HL-60 (cell line): ENCODE results near the gene APBA2.

Experiments
- DNase-seq, 2 experiments: peaks; one replicate each; pipeline ENCODE4 v3.0.0-alpha.2; 2010 to 2020; ENCODE audit warnings: low read depth in 1 of 2, low spot score in 1 of 2
- H3K27ac ChIP-seq: fragments of 250-450 bp; sonication (Bioruptor Pico); replicated peaks from 2 replicates; pipeline ENCODE4 v1.5.1; 2020; ENCODE audit warnings: mild to moderate bottlenecking, moderate library complexity
- H3K27me3 ChIP-seq: fragments of 250-450 bp; sonication (Bioruptor Pico); 2 replicates; pipeline ENCODE4 v1.5.1; 2021; ENCODE audit warnings: mild to moderate bottlenecking, moderate library complexity; ENCODE audit not compliant: insufficient read depth, poor library complexity, severe bottlenecking
- H3K4me3 ChIP-seq: replicated peaks from 2 replicates; pipeline ENCODE4 v1.5.1; 2011; ENCODE audit warnings: mild to moderate bottlenecking, control low read depth, low read length; ENCODE audit not compliant: insufficient read depth
- GABPA ChIP-seq: IDR thresholded peaks from 2 replicates; pipeline ENCODE4 v1.6.1; 2012; ENCODE audit warnings: low read depth
- POLR2AphosphoS5 ChIP-seq: IDR thresholded peaks from 2 replicates; pipeline ENCODE4 v1.6.1; 2012; ENCODE audit warnings: low read depth
- SPI1 ChIP-seq: IDR thresholded peaks from 2 replicates; pipeline ENCODE4 v1.6.1; 2012; ENCODE audit warnings: low read depth, mild to moderate bottlenecking, borderline replicate concordance
- TF ChIP-seq, protein P1 (sequence below): IDR thresholded peaks from one replicate; pipeline ENCODE4 v1.5.1; 2011; ENCODE audit warnings: low read length, control low read depth, inconsistent platforms; ENCODE audit not compliant: insufficient read depth
- TF ChIP-seq, protein P2 (sequence below): IDR thresholded peaks from 2 replicates; pipeline ENCODE4 v1.6.1; 2012; ENCODE audit warnings: low read depth; ENCODE audit not compliant: insufficient replicate concordance

Gene APBA2

DNA sequence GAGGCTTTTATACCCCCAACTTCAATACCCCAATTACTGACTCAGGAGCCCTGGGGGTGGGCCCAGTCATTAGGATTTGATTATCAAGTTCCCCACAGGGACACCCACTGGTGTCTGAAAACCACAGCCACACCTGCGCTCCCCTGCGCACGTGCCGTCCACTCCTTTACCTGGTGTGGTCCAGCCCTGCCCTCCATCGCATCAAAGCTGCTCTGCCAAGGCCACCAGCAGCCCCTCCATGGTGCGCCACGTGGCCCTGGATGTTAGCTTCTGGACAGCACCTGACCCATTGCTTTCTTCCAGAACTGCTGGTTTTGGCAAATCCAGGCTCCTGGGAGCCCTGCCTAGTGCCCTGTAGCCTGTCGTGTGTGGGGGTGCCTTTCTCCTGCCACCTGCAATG is 247.5 kb downstream of the APBA2 start:
- Histone ChIP-seq H3K27me3 (no peaks in the 10 kb centered on the region), H3K4me3 (no peak overlapping the region), H3K27ac (no peak overlapping the region)
- TF ChIP-seq GABPA, result no peak
- TF ChIP-seq POLR2AphosphoS5, result no peak
- TF ChIP-seq, protein P1, sequence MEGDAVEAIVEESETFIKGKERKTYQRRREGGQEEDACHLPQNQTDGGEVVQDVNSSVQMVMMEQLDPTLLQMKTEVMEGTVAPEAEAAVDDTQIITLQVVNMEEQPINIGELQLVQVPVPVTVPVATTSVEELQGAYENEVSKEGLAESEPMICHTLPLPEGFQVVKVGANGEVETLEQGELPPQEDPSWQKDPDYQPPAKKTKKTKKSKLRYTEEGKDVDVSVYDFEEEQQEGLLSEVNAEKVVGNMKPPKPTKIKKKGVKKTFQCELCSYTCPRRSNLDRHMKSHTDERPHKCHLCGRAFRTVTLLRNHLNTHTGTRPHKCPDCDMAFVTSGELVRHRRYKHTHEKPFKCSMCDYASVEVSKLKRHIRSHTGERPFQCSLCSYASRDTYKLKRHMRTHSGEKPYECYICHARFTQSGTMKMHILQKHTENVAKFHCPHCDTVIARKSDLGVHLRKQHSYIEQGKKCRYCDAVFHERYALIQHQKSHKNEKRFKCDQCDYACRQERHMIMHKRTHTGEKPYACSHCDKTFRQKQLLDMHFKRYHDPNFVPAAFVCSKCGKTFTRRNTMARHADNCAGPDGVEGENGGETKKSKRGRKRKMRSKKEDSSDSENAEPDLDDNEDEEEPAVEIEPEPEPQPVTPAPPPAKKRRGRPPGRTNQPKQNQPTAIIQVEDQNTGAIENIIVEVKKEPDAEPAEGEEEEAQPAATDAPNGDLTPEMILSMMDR, result no peak
- no peak for TF ChIP-seq SPI1
- TF ChIP-seq, protein P2, sequence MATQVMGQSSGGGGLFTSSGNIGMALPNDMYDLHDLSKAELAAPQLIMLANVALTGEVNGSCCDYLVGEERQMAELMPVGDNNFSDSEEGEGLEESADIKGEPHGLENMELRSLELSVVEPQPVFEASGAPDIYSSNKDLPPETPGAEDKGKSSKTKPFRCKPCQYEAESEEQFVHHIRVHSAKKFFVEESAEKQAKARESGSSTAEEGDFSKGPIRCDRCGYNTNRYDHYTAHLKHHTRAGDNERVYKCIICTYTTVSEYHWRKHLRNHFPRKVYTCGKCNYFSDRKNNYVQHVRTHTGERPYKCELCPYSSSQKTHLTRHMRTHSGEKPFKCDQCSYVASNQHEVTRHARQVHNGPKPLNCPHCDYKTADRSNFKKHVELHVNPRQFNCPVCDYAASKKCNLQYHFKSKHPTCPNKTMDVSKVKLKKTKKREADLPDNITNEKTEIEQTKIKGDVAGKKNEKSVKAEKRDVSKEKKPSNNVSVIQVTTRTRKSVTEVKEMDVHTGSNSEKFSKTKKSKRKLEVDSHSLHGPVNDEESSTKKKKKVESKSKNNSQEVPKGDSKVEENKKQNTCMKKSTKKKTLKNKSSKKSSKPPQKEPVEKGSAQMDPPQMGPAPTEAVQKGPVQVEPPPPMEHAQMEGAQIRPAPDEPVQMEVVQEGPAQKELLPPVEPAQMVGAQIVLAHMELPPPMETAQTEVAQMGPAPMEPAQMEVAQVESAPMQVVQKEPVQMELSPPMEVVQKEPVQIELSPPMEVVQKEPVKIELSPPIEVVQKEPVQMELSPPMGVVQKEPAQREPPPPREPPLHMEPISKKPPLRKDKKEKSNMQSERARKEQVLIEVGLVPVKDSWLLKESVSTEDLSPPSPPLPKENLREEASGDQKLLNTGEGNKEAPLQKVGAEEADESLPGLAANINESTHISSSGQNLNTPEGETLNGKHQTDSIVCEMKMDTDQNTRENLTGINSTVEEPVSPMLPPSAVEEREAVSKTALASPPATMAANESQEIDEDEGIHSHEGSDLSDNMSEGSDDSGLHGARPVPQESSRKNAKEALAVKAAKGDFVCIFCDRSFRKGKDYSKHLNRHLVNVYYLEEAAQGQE, result no peak
- no peak for DNase-seq

DNA sequence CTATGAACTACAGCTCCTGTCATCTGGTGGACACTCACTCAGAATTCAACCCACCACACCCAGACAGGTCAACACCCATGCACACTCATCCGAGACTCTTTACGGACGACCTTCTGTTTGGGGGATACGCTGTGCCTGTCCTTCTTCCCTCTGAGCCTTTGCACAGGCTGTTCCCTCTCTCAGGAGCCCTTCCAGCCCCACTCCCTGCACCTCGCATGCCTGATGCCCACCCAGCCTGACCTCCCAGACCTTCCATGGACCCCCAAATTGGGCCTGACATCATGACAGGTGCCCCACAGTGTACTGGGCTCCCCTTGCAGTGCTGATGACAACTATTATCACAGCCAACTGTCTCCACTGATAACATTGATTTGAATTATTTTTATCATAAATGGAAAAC is 248.0 kb downstream of the APBA2 start:
- no peak for TF ChIP-seq GABPA
- TF ChIP-seq POLR2AphosphoS5, result no peak
- TF ChIP-seq SPI1, result no peak
- TF ChIP-seq, protein P1, result no peak
- TF ChIP-seq, protein P2, result no peak
- DNase-seq, result no peak
- H3K27me3 ChIP-seq, result no peaks in the 10 kb centered on the region
- H3K27ac ChIP-seq, result no peak overlapping the region
- no peak overlapping the region for H3K4me3 ChIP-seq

DNA sequence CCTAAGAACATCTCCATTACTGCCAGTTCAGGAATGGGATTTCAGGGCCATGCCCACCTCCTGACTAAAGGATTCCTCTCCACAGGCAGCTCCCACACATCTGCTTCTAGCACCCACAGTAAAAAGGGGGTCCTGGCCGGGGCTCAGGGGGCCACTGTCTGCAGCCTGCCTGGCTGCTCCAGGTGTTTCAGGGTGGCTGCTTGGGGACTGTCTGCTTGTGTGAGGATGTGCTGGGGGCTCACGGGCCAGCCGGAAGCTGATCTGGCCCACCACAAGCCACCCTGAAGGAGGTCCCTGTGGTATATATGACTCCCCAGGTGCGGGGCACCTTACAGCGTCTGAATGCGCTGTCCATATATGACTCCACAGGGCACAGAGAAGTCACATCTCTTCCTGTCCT is 248.5 kb downstream of the APBA2 start:
- no peak for DNase-seq
- TF ChIP-seq, protein P1, result no peak
- no peak for TF ChIP-seq SPI1
- no peak for TF ChIP-seq GABPA
- TF ChIP-seq, protein P2, result no peak
- no peak for TF ChIP-seq POLR2AphosphoS5
- Histone ChIP-seq H3K4me3 (no peak overlapping the region), H3K27me3 (no peaks in the 10 kb centered on the region), H3K27ac (no peak overlapping the region)
